ENCODE results near the gene KHDRBS2.
"Not testable (repeated sequence)": the region's sequence is repeated elsewhere in the genome, so short reads cannot be mapped to it uniquely, and the experiment has no call there.

Gene KHDRBS2

DNA sequence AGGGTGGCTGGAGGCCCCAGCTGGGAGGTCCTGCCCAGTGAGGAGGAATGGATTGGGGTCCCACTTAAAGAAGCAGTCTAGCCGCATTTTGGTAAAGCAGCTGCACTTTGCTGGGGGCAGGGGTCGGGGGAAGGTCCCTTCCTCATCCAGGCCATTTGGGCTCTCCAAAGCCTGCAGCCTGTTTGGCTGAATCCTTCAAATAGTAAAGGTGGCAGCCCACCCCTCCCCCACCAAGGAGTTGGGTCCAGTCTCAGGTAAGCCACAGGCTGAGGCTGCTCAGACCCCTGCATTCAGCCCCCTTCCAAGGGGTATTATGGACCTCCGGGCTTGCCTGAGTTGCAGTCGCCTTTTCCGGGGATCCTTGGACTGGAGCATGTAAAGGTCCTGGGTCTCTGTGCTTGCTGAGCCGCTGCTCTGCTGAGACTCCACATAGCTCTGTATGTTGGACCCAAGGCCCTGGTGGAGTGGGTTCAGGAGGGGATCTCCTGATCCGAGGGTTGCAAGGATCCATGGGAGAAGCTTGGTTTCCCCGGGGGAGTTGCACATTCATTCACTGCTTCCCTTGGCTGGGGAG is 417.4 kb downstream of the KHDRBS2 start:
- DNase-seq (ENCODE audit: low read depth in 2 of 2), result no peak

- no peak for DNase-seq (ENCODE audit: low read depth in 2 of 2)
Observed at GRCh38 chr6:61867635-61868034, 418.4 kb downstream of the KHDRBS2 start.

DNA sequence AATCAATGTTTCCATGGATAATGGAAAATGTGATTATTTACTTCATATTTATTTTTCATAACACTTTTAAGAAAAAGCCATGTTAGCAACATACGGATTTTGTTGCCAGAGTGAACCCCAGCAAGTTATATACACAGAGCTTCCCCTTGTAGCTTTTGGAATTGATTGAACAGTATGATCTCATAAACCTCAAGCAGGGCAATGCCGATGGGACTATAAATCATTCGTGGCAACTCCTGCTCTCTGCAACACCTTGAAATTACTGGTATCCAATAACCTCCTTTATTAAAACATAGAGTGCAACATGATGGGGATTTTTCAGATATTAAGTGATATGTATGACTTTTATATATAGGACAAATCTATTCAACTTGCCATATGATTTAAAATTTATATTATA is 428.5 kb downstream of the KHDRBS2 start:
- no peak for DNase-seq (ENCODE audit: low read depth in 2 of 2)

DNA sequence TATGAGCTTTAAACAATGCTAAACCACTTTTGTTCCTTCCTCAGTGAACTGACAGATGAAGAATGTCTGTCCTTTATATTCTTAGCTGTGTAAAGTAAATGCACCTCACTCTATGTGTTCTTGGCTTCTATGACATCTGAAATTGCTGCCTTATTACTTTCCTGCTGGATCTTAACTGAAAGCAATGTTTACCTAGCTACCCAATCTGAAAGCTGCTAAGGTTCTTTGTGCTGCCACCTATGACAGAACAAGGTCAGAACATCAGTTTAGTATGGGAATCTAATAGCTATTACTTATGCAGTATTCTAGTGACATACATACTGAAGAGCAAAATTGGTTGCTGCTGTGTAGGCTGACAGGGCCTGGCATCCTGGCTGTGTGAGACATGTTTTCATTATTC is 444.1 kb downstream of the KHDRBS2 start:
- DNase-seq (ENCODE audit: low read depth in 2 of 2), result no peak

DNA sequence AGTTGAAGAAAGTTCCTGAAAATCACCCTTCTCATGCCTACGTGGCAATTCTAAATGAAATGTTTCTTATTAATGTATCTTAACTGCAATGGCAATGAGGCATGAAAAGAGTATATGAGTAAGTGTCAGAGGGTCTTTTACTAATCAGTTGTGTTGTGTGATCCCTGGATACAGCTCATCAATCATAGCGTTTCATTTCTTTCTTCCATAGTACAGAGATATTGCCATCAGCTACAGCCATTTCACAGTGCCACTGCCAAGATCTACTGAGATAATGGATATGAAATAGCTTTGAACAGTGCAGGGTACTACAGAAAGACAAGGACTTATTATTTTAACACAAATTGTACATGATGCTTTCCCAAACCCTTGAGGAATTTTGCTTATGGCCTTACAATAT is 450.8 kb downstream of the KHDRBS2 start:
- no peak for DNase-seq (ENCODE audit: low read depth in 2 of 2)

GRCh38 chr6:61833176-61833755 is 452.8 kb downstream of the KHDRBS2 start:
- DNase-seq (ENCODE audit: low read depth in 2 of 2), result no peak

DNA sequence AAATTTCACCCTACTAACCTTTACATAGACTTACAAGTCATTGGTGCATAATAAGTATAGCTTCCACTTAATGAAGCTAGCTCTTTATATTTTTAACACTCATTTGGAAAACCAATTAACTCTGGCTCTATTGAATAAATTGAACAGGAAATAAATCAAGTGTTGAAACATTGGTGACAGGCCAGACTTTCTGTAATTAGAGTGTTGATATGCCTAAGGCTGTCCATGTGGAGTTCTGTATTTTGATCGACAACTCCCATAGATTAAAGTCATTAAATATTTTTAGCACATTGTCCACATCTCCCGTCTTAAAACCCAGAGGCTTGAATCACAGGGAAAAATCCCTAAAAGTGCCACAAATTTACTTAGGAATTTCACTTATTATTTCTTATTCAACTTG is 468.3 kb downstream of the KHDRBS2 start:
- no peak for DNase-seq (ENCODE audit: low read depth in 2 of 2)

GRCh38 chr6:61810047-61810446 is 476.0 kb downstream of the KHDRBS2 start:
- DNase-seq (ENCODE audit: low read depth in 2 of 2), result no peak

DNA sequence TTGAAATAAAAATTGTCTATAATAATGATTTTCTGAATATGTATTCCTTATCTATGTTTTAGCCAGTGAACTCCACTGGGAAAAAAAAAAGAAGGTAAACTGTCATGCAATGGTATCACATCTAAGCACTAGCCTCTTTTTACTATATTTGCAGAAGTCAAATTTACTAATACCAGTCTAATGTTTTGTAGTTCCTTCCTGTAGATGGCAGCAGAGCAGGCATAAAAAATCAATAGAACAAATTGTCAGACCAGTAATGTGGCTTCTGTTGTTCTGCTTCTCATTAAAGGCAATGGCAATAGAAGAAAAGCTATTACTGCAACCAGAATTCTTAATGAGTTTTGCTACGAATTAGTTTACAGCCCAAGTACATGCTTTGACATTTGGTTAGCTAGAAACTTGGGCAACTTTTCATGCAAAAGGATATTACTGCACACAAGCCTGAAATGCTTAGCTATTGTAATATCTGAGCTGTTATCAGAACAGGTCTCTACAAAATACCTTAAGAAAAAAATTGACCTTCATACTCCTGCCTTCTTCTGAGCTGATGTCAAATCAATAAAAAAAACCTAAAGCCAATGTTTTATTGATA is 476.9 kb downstream of the KHDRBS2 start:
- no peak for DNase-seq (ENCODE audit: low read depth in 2 of 2)

- DNase-seq (ENCODE audit: low read depth in 2 of 2), result no peak
Observed at GRCh38 chr6:61787998-61788397, 498.0 kb downstream of the KHDRBS2 start.

GRCh38 chr6:61769446-61769845 is 516.6 kb downstream of the KHDRBS2 start:
- DNase-seq (ENCODE audit: low read depth in 2 of 2), result not testable (repeated sequence)

DNA sequence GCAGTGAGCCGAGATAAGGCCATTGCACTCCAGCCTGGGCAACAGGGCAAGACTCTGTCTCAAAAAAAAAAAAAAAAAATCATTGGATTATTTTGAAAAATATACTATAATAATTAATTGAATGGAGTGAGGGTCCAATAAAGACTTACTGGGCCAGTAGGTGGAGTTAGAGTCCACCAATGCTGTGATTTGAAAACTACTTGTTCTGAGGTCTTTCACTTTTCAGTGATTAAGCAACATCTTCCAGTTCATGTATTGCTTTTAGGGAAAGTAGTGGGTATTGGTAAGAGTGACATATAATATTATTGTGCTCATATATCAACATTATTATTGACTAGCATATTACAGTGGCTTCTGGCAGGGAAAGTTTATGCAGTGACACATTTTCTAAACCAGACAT is 530.3 kb downstream of the KHDRBS2 start:
- no peak for DNase-seq (ENCODE audit: low read depth in 2 of 2)

DNA sequence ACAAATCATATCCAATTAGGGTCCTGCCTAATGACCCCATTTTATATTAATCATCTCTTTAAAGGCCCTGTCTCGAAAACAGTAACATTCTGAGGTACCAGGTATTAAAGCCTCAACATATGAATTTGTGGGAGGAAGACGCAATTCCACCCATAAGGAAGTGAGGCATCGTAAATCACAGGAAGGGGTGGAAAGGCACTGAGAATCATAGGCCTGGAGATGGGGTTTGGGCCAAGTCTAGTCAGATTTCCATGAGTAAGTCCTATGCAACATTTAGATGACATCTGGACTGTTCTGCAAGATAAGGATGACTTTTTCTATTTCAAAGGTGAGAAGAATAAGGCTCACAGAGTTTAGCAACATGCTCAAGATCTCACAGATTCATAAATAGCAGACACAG is 534.0 kb downstream of the KHDRBS2 start:
- no peak for DNase-seq (ENCODE audit: low read depth in 2 of 2)

GRCh38 chr6:61745994-61746393 is 540.0 kb downstream of the KHDRBS2 start:
- no peak for DNase-seq (ENCODE audit: low read depth in 2 of 2)

- no peak for DNase-seq (ENCODE audit: low read depth in 2 of 2)
Observed at GRCh38 chr6:61711849-61712248, 574.2 kb downstream of the KHDRBS2 start.

- DNase-seq (ENCODE audit: low read depth in 2 of 2), result no peak
Observed at GRCh38 chr6:61688165-61688564, 597.9 kb downstream of the KHDRBS2 start.

DNA sequence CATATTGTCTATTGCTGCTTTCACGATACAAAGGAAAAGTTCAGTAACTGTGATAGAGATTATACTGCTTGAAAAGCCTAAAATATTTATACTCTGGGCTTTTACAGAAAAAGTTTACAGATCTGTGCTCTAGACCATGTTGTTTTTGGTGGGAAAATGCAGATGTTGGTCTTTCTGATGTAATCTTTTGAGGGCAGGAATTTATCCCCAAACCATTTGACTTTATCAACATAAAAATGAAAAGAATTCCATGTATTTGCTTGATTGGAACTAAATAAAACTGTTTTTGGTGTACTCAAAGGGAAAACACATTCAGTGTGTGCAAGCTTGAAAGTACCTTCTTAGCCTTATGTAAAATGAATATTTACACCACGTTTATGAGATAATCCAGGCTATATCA is 603.5 kb downstream of the KHDRBS2 start:
- DNase-seq (ENCODE audit: low read depth in 2 of 2), result no peak

DNA sequence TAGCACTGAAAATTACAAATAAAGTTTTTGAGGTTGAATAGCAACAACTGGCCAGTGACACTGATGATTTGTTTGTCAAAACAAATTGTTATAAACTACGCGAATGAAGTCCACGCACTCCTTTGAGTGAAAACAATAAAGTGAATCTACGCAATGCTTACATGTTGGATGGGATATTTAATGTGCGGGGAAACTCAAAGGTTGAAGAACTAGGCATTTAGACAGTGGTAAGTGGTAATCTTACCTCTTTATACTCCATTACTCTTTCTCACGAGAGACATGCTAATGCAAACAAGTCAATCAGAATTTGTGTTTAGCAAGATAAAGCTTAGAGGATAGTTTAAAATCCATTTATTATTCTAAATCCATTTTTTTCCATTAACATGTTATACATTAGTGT is 606.4 kb downstream of the KHDRBS2 start:
- no peak for DNase-seq (ENCODE audit: low read depth in 2 of 2)

DNA sequence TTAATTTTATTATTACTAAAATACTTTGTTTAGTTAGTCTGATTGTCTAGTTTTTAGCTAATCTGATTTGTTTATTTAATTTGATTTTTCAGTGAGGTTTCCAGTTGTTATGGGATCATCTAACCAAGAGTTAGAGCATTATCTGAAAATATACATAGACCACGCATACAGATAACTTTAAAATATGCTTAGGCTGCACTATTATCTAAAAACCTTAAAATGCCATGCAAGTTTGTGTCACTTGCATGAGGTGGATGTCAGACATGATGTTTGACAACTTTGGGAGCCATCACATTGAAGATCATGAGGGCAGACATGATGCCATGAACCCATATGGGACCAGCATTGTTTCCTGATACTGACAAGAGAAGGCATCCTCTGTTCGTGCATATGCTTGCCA is 610.3 kb downstream of the KHDRBS2 start:
- no peak for DNase-seq (ENCODE audit: low read depth in 2 of 2)

DNA sequence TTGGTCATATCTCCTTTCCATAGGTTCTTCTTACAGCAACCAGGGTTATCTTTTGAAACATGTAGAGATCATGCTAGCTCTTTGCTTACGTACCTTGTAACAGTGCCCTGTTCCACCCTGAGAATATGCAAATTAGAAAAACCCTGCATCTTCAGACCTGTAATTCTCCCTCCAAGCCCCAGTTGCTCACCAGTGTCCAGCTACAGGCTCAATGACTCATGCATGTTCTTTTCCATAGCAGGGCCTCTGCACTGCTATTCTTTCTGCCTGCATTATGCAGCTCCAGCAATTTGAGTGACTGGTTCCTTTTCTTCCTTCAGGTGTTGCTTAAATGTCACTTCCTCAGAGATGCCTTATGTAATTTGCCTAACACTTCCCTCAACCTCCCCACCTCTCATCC is 636.2 kb downstream of the KHDRBS2 start:
- DNase-seq (ENCODE audit: low read depth in 2 of 2), result no peak

GRCh38 chr6:61640463-61640862 is 645.6 kb downstream of the KHDRBS2 start:
- no peak for DNase-seq (ENCODE audit: low read depth in 2 of 2)
